ENCODE results near the gene ABCC3. TPM values are rescaled to one million over a fixed set of nuclear protein-coding genes. Genes with fewer than 3 reads are reported as not detected.

Gene ABCC3, protein sequence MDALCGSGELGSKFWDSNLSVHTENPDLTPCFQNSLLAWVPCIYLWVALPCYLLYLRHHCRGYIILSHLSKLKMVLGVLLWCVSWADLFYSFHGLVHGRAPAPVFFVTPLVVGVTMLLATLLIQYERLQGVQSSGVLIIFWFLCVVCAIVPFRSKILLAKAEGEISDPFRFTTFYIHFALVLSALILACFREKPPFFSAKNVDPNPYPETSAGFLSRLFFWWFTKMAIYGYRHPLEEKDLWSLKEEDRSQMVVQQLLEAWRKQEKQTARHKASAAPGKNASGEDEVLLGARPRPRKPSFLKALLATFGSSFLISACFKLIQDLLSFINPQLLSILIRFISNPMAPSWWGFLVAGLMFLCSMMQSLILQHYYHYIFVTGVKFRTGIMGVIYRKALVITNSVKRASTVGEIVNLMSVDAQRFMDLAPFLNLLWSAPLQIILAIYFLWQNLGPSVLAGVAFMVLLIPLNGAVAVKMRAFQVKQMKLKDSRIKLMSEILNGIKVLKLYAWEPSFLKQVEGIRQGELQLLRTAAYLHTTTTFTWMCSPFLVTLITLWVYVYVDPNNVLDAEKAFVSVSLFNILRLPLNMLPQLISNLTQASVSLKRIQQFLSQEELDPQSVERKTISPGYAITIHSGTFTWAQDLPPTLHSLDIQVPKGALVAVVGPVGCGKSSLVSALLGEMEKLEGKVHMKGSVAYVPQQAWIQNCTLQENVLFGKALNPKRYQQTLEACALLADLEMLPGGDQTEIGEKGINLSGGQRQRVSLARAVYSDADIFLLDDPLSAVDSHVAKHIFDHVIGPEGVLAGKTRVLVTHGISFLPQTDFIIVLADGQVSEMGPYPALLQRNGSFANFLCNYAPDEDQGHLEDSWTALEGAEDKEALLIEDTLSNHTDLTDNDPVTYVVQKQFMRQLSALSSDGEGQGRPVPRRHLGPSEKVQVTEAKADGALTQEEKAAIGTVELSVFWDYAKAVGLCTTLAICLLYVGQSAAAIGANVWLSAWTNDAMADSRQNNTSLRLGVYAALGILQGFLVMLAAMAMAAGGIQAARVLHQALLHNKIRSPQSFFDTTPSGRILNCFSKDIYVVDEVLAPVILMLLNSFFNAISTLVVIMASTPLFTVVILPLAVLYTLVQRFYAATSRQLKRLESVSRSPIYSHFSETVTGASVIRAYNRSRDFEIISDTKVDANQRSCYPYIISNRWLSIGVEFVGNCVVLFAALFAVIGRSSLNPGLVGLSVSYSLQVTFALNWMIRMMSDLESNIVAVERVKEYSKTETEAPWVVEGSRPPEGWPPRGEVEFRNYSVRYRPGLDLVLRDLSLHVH (N-terminal part only)
- total RNA-seq (1.8 TPM), polyA plus RNA-seq (3.7 TPM)
- long read RNA-seq, donor 1 = 0 reads
- long read RNA-seq, donor 2 = 0 reads
- long read RNA-seq, donor 3 = 0 reads
- long read RNA-seq, donor 4, partial matches to known transcripts = 0 of 1 reads
- long read RNA-seq, donor 4, other reads (novel, unspliced or antisense) = 0 of 1 reads
- long read RNA-seq, donor 5, partial matches to known transcripts = 0 of 1 reads
- long read RNA-seq, donor 5, other reads (novel, unspliced or antisense) = 0 of 1 reads
- long read RNA-seq, donor 6 = 0 reads
- long read RNA-seq, donor 7, partial matches to known transcripts = 0 of 1 reads
- long read RNA-seq, donor 7, other reads (novel, unspliced or antisense) = 0 of 1 reads
- long read RNA-seq, donor 8 = 0 reads
- long read RNA-seq, donor 9 = 0 reads
- long read RNA-seq, donor 10, partial matches to known transcripts = 0 of 1 reads
- long read RNA-seq, donor 10, other reads (novel, unspliced or antisense) = 0 of 1 reads

GRCh38 chr17:50634224-50634914, at the start of gene ABCC3:
TSS of gene ABCC3 (plus strand) at chr17:50634881. CDS start at chr17:50634937, 56 bp downstream.
- Histone ChIP-seq H3K27ac (ENCODE audit: low read depth in 1 of 2, low read length in 1 of 2) (no peak within 1 kb of the TSS), H3K9me3 (ENCODE audit: control insufficient read depth in 2 of 2, insufficient read depth in 1 of 2, low read length in 1 of 2) (peaks cover 0 to 3% of the 10 kb centered on the region in 2 donors), H3K4me1 (ENCODE audit: control insufficient read depth in 2 of 2, insufficient read depth in 2 of 2, low read length in 2 of 2) (peaks cover 0 to 4% of the 10 kb centered on the region in 2 donors), H3K4me3 (ENCODE audit: low read length in 2 of 2) (peak within 1 kb of the TSS in 1 of 2 donors; percentile 1), H3K27me3 (ENCODE audit: control insufficient read depth in 2 of 2, insufficient read depth in 1 of 2, low read length in 1 of 2) (peaks cover 57 to 99% of the 10 kb centered on the region in 2 donors), H3K36me3 (ENCODE audit: control insufficient read depth in 2 of 2, insufficient read depth in 2 of 2, low read length in 1 of 2) (no peaks in the 10 kb centered on the region)
- WGBS = 12% methylated on average over 48 of the region's 48 CpGs
- no peak for DNase-seq (ENCODE audit: low read depth in 6 of 9, low spot score in 9 of 9)

GRCh38 chr17:50585346-50585745, 49.3 kb upstream of the ABCC3 start:
- Histone ChIP-seq H3K27ac (ENCODE audit: low read depth in 1 of 2, low read length in 1 of 2) (no peak overlapping the region), H3K4me1 (ENCODE audit: control insufficient read depth in 2 of 2, insufficient read depth in 2 of 2, low read length in 2 of 2) (peaks cover 0 to 4% of the 10 kb centered on the region in 2 donors), H3K9me3 (ENCODE audit: control insufficient read depth in 2 of 2, insufficient read depth in 1 of 2, low read length in 1 of 2) (no peaks in the 10 kb centered on the region), H3K27me3 (ENCODE audit: control insufficient read depth in 2 of 2, insufficient read depth in 1 of 2, low read length in 1 of 2) (peaks cover 0 to 27% of the 10 kb centered on the region in 2 donors), H3K4me3 (ENCODE audit: low read length in 2 of 2) (no peak overlapping the region), H3K36me3 (ENCODE audit: control insufficient read depth in 2 of 2, insufficient read depth in 2 of 2, low read length in 1 of 2) (no peaks in the 10 kb centered on the region)
- 97% methylated on average over 4 of the region's 4 CpGs for WGBS
- DNase-seq (ENCODE audit: low read depth in 6 of 9, low spot score in 9 of 9) = no peak

- peaks cover 0 to 24% of the 10 kb centered on the region in 2 donors for H3K27me3 ChIP-seq (ENCODE audit: control insufficient read depth in 2 of 2, insufficient read depth in 1 of 2, low read length in 1 of 2)
- peaks cover 0 to 4% of the 10 kb centered on the region in 2 donors for H3K4me1 ChIP-seq (ENCODE audit: control insufficient read depth in 2 of 2, insufficient read depth in 2 of 2, low read length in 2 of 2)
- no peak for DNase-seq (ENCODE audit: low read depth in 6 of 9, low spot score in 9 of 9)
- H3K36me3 ChIP-seq (ENCODE audit: control insufficient read depth in 2 of 2, insufficient read depth in 2 of 2, low read length in 1 of 2) = no peaks in the 10 kb centered on the region
- H3K9me3 ChIP-seq (ENCODE audit: control insufficient read depth in 2 of 2, insufficient read depth in 1 of 2, low read length in 1 of 2) = no peaks in the 10 kb centered on the region
- H3K27ac ChIP-seq (ENCODE audit: low read depth in 1 of 2, low read length in 1 of 2) = no peak overlapping the region
- whole genome bisulfite sequencing = 94% methylated on average over 8 of the region's 8 CpGs
- no peak overlapping the region for H3K4me3 ChIP-seq (ENCODE audit: low read length in 2 of 2)
Measured at GRCh38 chr17:50585891-50586290, 48.8 kb upstream of the ABCC3 start.

- Histone ChIP-seq H3K27me3 (ENCODE audit: control insufficient read depth in 2 of 2, insufficient read depth in 1 of 2, low read length in 1 of 2) (peaks cover 0 to 24% of the 10 kb centered on the region in 2 donors), H3K4me3 (ENCODE audit: low read length in 2 of 2) (no peak overlapping the region), H3K9me3 (ENCODE audit: control insufficient read depth in 2 of 2, insufficient read depth in 1 of 2, low read length in 1 of 2) (no peaks in the 10 kb centered on the region), H3K36me3 (ENCODE audit: control insufficient read depth in 2 of 2, insufficient read depth in 2 of 2, low read length in 1 of 2) (no peaks in the 10 kb centered on the region), H3K27ac (ENCODE audit: low read depth in 1 of 2, low read length in 1 of 2) (no peak overlapping the region), H3K4me1 (ENCODE audit: control insufficient read depth in 2 of 2, insufficient read depth in 2 of 2, low read length in 2 of 2) (peaks cover 0 to 4% of the 10 kb centered on the region in 2 donors)
- 93% methylated on average over 9 of the region's 9 CpGs for WGBS
- no peak for DNase-seq (ENCODE audit: low read depth in 6 of 9, low spot score in 9 of 9)
Measured at GRCh38 chr17:50586421-50587247, 48.0 kb upstream of the ABCC3 start.

DNA sequence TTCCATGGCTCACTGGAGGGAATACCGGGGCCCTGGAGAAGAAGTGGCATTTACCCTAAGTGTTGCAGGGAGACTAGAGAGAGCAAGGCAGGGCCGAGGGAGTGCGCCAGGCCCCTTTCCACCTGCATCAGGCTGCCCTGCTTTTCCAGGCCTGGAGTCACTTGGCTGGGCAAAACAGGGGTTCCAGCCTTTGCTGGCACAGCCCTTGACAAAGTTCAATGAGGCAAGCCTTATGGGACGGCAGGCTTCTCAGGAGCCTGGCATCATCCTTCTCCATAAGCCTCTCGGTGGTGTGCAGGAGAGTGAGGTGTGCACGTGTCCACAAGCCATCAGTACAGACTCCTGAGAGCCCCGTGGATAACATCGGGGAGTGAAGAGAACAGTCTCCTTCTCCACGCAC, 47.1 kb upstream of the ABCC3 start:
- 98% methylated on average over 9 of the region's 9 CpGs for WGBS

DNA sequence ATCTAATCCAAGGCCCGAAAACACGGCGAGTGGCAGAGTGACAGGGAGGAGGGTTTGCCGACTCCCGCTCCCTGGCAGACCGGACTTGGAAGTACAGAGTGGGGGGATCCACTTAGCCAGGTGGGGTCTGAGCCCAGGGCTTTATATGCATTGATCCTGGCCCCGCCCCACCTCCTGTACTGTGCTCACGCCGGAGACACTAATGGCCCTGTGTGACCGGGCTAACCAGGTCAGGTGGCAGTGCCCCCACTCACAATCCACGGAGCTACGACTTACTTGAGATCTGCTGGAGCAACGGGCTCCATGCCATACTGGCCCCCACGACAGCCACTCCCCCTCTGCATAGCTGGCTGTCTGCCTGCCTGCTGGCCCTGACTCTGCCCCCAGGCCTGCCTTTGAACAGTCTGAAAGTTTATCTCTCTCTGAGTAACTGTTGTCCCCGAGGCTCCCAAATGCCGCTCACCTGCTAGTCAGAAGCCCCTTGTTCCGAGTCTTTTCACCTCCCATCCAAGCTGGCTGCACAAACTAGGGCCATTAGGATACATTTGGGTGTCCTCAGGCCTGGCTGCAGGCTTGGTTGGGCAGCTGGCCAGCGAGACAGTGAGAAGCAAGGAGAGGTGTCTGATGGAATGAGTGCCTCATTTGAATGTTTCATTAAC, 46.2 kb upstream of the ABCC3 start:
- no peak overlapping the region for H3K4me3 ChIP-seq (ENCODE audit: low read length in 2 of 2)
- H3K36me3 ChIP-seq (ENCODE audit: control insufficient read depth in 2 of 2, insufficient read depth in 2 of 2, low read length in 1 of 2) = no peaks in the 10 kb centered on the region
- DNase-seq (ENCODE audit: low read depth in 6 of 9, low spot score in 9 of 9) = no peak
- H3K27me3 ChIP-seq (ENCODE audit: control insufficient read depth in 2 of 2, insufficient read depth in 1 of 2, low read length in 1 of 2) = peaks cover 0 to 27% of the 10 kb centered on the region in 2 donors
- no peak overlapping the region for H3K27ac ChIP-seq (ENCODE audit: low read depth in 1 of 2, low read length in 1 of 2)
- H3K4me1 ChIP-seq (ENCODE audit: control insufficient read depth in 2 of 2, insufficient read depth in 2 of 2, low read length in 2 of 2) = peaks cover 0 to 4% of the 10 kb centered on the region in 2 donors
- H3K9me3 ChIP-seq (ENCODE audit: control insufficient read depth in 2 of 2, insufficient read depth in 1 of 2, low read length in 1 of 2) = no peaks in the 10 kb centered on the region
- 93% methylated on average over 18 of the region's 18 CpGs for WGBS

More for the DNA sequence above, 47.1 kb upstream of the ABCC3 start:
- peaks cover 0 to 24% of the 10 kb centered on the region in 2 donors for H3K27me3 ChIP-seq (ENCODE audit: control insufficient read depth in 2 of 2, insufficient read depth in 1 of 2, low read length in 1 of 2)
- no peaks in the 10 kb centered on the region for H3K9me3 ChIP-seq (ENCODE audit: control insufficient read depth in 2 of 2, insufficient read depth in 1 of 2, low read length in 1 of 2)
- peaks cover 0 to 4% of the 10 kb centered on the region in 2 donors for H3K4me1 ChIP-seq (ENCODE audit: control insufficient read depth in 2 of 2, insufficient read depth in 2 of 2, low read length in 2 of 2)
- H3K27ac ChIP-seq (ENCODE audit: low read depth in 1 of 2, low read length in 1 of 2) = no peak overlapping the region
- no peak overlapping the region for H3K4me3 ChIP-seq (ENCODE audit: low read length in 2 of 2)
- no peak for DNase-seq (ENCODE audit: low read depth in 6 of 9, low spot score in 9 of 9)
- no peaks in the 10 kb centered on the region for H3K36me3 ChIP-seq (ENCODE audit: control insufficient read depth in 2 of 2, insufficient read depth in 2 of 2, low read length in 1 of 2)

DNA sequence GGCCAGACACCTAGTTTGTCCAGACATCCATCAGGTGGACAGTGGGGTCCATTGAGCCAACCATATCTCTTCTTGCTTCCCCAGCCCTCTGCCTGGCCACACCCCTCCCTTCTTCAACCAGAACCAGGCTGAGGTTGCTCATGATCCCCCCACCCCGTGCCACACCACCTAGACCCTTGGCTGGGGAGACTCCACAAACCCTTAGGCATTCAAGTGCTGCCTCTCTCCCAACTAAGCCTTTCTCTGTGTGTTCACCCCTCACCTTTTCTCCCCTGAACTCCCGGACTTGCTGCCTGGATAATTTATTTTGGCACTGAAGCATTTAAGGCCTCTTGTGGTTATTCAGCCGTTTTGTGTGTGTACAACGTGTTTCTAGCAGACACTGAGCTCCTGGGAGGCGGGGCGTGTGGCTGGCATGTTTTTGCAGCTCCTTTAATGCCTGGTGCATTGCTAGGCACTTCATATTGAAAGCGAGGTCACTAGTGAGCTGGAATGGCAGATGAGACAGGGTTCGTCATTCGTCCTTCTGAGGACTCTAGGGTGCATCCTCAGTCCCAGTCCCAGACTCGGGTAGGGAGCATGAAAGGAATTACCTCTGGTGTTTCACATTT, 45.5 kb upstream of the ABCC3 start:
- Histone ChIP-seq H3K36me3 (ENCODE audit: control insufficient read depth in 2 of 2, insufficient read depth in 2 of 2, low read length in 1 of 2) (no peaks in the 10 kb centered on the region), H3K9me3 (ENCODE audit: control insufficient read depth in 2 of 2, insufficient read depth in 1 of 2, low read length in 1 of 2) (no peaks in the 10 kb centered on the region), H3K27me3 (ENCODE audit: control insufficient read depth in 2 of 2, insufficient read depth in 1 of 2, low read length in 1 of 2) (peaks cover 0 to 29% of the 10 kb centered on the region in 2 donors), H3K4me1 (ENCODE audit: control insufficient read depth in 2 of 2, insufficient read depth in 2 of 2, low read length in 2 of 2) (peaks cover 0 to 4% of the 10 kb centered on the region in 2 donors), H3K27ac (ENCODE audit: low read depth in 1 of 2, low read length in 1 of 2) (no peak overlapping the region), H3K4me3 (ENCODE audit: low read length in 2 of 2) (no peak overlapping the region)
- DNase-seq (ENCODE audit: low read depth in 6 of 9, low spot score in 9 of 9) = no peak
- WGBS = 81% methylated on average over 10 of the region's 10 CpGs

Measured in thymus (tissue), 14 donors.